Testis (tissue), 2 donors: Measurements from ENCODE around the gene ACSL4.

Experiments
- CTCF ChIP-seq, 3 experiments: fragments of 450-650 bp in 2 of 3; fragments of 200-600 bp in 1 of 3; sonication (generic) in 1 of 3; IDR thresholded peaks; one replicate each; pipeline ENCODE4 v1.5.1; 2016 to 2019; ENCODE audit warnings: antibody characterized with exemption in 3 of 3, mild to moderate bottlenecking in 2 of 3, moderate library complexity in 1 of 3
- POLR2A ChIP-seq: fragments of 450-650 bp; IDR thresholded peaks from one replicate; pipeline ENCODE4 v1.6.1; 2017; ENCODE audit warnings: antibody characterized with exemption, mild to moderate bottlenecking, moderate library complexity

GRCh38 chrX:109735202-109735744 is 2.2 kb upstream of the ACSL4 start:
- TF ChIP-seq POLR2A (no peak), CTCF (IDR thresholded peaks at IDR 0.05) (no peak)
